Measurements from ENCODE around the gene LMCD1.

LMCD1 gene

DNA sequence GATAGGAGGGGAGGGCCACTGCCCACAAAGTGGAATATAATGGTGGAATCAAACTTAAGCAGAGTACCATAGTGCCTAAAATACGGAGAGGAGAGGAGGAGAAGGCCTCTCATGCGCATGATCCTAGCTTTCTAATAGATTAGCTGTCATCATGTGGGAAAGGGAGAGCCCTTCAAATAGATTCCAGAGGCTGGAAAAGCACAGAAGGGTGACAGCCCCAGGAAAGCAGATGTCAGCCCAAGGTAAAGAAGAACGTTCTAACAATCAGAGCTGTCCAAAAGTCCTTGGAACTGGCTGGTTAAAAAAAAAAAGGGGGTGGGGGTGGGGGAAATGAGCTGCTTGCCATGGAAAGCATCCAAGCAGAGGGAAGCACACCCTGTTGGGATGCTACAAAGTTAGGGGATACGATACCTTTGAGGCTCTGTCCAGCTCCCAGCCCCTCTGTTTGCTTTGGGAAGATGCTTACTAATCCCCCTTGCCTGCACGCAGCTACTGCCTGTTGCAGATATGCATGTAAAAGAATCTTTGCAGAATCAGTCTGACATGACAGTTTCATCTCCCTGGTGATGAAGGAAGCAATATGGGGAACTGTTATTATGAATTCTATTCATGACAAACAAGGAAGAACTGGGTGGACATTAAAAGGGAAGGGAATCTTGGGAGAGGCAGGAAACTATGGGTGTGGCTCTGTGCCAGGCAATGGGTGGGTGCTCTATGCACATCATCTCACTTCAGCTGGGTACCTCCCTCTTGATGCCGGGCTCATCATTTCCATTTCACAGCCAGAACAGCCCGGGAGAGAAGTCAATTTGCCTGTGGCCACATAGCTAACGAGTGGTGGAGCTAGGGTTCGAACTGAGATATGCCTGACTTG lies 10.1 kb upstream of the LMCD1 start:
- no peak for ATAC-seq
- DNase-seq = no peak
- Mint-ChIP-seq H3K4me1 (no peaks in the 10 kb centered on the region), H3K9me3 (no peaks in the 10 kb centered on the region), H3K27me3 (peaks cover 8% of the 10 kb centered on the region), H3K27ac (no peak overlapping the region), H3K4me3 (no peak overlapping the region)

DNA sequence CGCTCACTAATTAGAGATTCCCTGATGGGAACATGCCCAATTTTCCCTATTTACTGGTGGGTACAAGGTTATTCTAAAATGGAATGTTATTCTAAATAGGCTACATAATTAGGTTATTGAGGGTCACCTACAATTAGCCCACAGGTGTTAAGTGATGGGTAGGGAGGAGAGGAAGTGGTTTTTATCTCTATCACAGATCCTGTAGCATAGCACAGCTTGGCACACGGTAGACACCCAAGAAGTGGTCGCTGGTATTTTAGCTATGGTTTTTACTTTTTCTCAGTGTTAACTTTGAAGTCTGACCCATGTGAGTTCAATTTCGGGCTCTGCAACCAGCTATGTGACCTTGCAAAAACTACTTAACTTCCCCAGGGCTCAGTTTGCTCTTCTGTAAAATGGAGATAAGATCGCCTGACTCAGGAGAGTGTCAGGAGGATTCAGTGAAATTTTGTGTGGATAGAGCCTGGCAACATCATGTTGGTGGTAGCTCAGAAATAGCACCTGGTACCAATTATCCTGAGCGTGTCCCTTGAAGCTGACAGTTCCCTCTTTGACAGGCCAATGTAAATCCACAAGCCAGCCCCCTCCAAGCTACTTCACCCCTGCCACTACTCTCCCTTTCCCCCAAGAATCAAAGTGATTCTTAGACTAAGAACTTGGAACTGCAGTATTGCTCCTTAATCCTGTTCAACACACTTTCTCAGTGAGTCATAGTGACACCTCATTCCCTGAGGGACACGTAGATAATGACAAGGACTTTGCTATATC lies 8.7 kb upstream of the LMCD1 start:
- peaks cover 8% of the 10 kb centered on the region for H3K27me3 Mint-ChIP-seq
- ATAC-seq (no peak), DNase-seq (no peak)
- no peak overlapping the region for H3K27ac Mint-ChIP-seq
- no peaks in the 10 kb centered on the region for H3K9me3 Mint-ChIP-seq
- no peaks in the 10 kb centered on the region for H3K4me1 Mint-ChIP-seq
- no peak overlapping the region for H3K4me3 Mint-ChIP-seq

GRCh38 chr3:8493744-8494143 lies 7.9 kb upstream of the LMCD1 start:
- ATAC-seq (no peak), DNase-seq (no peak)
- H3K27me3 Mint-ChIP-seq = peaks cover 8% of the 10 kb centered on the region
- H3K9me3 Mint-ChIP-seq = no peaks in the 10 kb centered on the region
- no peaks in the 10 kb centered on the region for H3K4me1 Mint-ChIP-seq
- H3K27ac Mint-ChIP-seq = no peak overlapping the region
- no peak overlapping the region for H3K4me3 Mint-ChIP-seq

DNA sequence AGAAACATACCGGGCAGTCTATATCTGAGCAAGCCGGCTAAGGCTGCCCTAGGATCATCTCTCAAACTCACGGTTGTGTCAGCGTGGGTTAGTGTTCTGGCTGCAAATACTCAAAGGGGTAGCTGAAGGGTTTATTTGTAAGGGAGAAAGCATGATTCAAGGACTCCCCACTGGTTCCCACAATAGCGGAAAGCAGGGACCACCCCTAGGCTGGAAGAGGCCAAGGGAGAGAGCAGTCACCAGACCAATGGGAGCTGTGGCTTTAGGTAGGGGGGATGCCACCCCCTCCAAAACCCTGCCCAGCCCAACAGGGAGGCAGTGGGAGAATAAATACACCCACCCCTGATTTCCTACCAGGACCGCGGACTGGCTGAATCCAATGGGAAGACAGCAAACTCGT lies 7.3 kb upstream of the LMCD1 start:
- H3K4me1 Mint-ChIP-seq = no peaks in the 10 kb centered on the region
- no peak overlapping the region for H3K27ac Mint-ChIP-seq
- DNase-seq (no peak), ATAC-seq (no peak)
- no peak overlapping the region for H3K4me3 Mint-ChIP-seq
- no peaks in the 10 kb centered on the region for H3K9me3 Mint-ChIP-seq
- H3K27me3 Mint-ChIP-seq = peaks cover 8% of the 10 kb centered on the region

DNA sequence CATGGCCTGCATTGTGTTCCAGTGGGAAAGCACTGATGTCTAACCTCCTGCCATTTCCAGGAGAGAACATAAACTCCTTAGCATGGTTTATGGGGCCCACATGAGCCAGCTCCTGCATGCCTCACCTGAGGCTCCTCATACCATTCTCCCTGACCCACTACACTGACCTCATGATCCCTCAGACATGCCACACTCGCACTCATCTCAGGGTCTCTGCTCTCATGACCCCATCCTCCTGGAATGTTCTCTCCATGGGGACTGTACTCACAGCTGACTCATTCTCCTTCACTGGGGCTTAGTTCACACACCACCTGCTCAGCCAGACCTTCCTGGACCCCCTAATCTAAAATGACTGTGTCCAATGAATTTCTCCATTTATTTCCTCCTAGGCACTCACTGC lies 4.0 kb upstream of the LMCD1 start:
- Mint-ChIP-seq H3K27me3 (peaks cover 22% of the 10 kb centered on the region), H3K27ac (no peak overlapping the region), H3K4me1 (peaks cover 10% of the 10 kb centered on the region), H3K4me3 (no peak overlapping the region), H3K9me3 (no peaks in the 10 kb centered on the region)
- ATAC-seq (no peak), DNase-seq (no peak)

DNA sequence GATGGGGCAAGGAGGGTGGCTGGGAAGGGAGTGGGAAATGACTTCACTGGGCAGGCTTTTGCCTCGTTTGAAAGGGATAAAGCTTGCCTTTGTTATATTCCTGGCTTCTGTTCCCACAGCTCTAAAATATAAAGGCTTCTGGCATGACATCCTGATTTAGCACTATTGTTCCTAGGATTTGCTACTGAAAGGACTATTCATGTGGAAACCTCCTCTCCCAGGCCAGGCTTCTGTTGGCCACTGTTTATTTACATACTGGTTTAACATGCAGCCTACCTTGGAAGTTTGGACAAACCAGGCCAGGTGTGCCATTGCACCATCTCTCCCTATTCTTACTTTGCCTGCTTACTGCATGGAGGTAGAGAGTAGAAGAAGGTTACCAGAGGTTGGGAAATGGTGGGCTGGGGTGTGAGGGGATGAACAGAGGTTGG lies 2.4 kb upstream of the LMCD1 start:
- no peak overlapping the region for H3K27ac Mint-ChIP-seq
- peaks cover 19% of the 10 kb centered on the region for H3K4me1 Mint-ChIP-seq

GRCh38 chr3:8500319-8500988 lies 1.2 kb upstream of the LMCD1 start:
- DNase-seq = no peak
- no peak for ATAC-seq
- Mint-ChIP-seq H3K27me3 (peaks cover 26% of the 10 kb centered on the region), H3K9me3 (no peaks in the 10 kb centered on the region), H3K27ac (no peak overlapping the region), H3K4me1 (peaks cover 21% of the 10 kb centered on the region), H3K4me3 (no peak overlapping the region)

More for the DNA sequence above, 2.4 kb upstream of the LMCD1 start:
- DNase-seq = no peak
- Mint-ChIP-seq H3K4me3 (no peak overlapping the region), H3K9me3 (no peaks in the 10 kb centered on the region), H3K27me3 (peaks cover 26% of the 10 kb centered on the region)
- ATAC-seq = no peak

DNA sequence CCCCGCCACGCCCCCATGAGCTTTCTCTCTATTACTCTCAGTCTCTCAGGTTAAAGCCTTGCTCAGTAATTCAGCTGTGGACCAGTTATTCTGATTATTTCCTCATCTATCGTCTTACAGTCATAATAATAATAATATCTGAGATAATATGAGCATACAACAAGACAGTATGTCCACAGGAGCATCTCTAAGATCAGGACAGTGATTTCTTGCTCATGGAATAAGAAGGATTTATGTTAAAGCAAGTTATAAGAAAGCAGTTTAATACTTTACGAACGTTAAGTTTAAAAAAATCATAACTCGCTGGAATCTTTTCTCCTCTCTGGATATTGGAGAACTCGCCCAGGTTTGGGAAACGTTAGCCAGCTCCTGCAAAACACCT lies 643 bp upstream of the LMCD1 start:
- Mint-ChIP-seq H3K27me3 (peaks cover 26% of the 10 kb centered on the region), H3K27ac (peak overlapping the region in 1 of 2 donors; percentile 61), H3K9me3 (no peaks in the 10 kb centered on the region), H3K4me3 (peak overlapping the region; percentile 87 to 89), H3K4me1 (peaks cover 21% of the 10 kb centered on the region)
- DNase-seq (no peak), ATAC-seq (no peak)

- no peak for DNase-seq
- Mint-ChIP-seq H3K27me3 (peaks cover 26% of the 10 kb centered on the region), H3K27ac (peak overlapping the region in 1 of 2 donors; percentile 43), H3K4me3 (no peak overlapping the region), H3K4me1 (peaks cover 21% of the 10 kb centered on the region), H3K9me3 (no peaks in the 10 kb centered on the region)
- ATAC-seq = no peak
Observed at GRCh38 chr3:8503461-8503860, 1.8 kb downstream of the LMCD1 start.

DNA sequence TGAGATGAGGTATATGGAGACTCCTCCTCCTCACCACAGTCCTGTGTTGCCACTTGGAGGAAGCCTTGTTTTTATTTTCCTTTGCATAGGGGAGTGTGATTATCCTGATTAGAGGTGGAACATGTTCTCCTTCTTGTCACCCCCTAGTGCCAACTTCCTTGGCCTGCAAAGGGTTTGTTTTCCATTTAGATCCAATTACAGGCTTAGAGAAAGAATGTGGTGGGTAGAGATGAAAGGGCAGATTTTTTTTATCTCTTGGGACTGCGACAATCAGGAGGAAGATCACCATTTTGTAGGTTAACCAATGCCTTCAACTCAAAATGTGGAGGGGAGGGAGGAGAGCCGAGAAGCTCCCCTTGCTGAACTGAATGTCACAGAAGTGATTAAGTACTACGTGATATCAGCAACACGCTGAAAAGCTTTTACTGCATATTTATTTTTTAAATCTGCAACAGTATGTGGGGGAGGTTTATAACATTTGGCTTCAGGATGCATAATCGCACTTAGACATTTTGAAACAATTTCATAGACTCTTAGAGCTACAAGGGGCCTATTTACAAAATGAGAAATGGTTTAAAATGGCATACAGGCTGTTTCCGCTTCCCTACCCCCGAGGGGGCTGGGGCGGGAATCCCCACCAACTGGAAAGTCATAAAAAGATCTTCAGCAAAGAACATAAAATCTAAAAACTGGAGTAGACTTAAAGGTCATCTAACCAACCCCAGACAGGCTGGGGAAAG lies 2.4 kb downstream of the LMCD1 start:
- ATAC-seq (no peak), DNase-seq (peak in 1 of 2 donors; percentile 14)
- Mint-ChIP-seq H3K4me3 (peak overlapping the region; percentile 29 to 35), H3K27ac (peak overlapping the region in 1 of 2 donors; percentile 40), H3K9me3 (no peaks in the 10 kb centered on the region), H3K4me1 (peaks cover 21% of the 10 kb centered on the region), H3K27me3 (peaks cover 26% of the 10 kb centered on the region)

DNA sequence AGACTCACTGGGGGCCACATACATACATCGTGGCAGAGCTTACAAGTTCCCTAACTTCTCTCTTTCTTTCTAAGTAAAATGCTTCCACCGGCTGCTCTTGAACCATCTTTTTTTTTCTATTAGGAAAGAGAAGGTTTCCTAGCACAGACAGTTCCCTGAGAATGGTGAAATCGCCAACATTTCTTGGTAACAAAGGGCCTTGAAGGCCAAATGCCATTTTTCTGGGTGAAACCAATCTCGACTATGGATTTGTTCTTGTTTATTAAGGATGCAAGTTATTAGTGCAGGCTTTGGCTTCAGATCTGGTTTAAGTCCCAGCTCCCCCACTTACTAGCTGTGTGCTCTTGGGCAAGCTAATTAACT lies 3.0 kb downstream of the LMCD1 start:
- Mint-ChIP-seq H3K9me3 (no peaks in the 10 kb centered on the region), H3K27me3 (peaks cover 26% of the 10 kb centered on the region), H3K27ac (no peak overlapping the region), H3K4me3 (no peak overlapping the region), H3K4me1 (peaks cover 21% of the 10 kb centered on the region)
- ATAC-seq = no peak
- no peak for DNase-seq

DNA sequence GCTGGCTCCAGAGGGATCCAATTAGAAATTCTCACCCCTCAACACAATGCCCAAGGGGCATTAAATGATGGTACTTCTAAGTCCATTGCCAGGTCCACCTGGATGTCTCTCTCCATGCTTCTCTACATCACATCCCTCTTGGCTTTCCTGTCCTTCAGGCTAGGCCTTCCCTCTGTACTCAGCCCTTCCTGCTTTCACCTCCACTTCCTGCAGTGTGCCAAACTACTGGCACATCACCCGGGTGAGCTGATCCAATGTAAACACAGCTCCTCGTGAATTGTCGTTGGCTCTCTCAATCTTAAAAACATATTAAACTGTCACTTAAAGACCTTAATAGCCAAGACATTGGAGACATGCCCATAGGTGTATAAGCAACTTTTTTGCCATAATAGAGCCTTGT lies 4.0 kb downstream of the LMCD1 start:
- DNase-seq (no peak), ATAC-seq (no peak)
- H3K4me1 Mint-ChIP-seq = peaks cover 21% of the 10 kb centered on the region
- H3K9me3 Mint-ChIP-seq = no peaks in the 10 kb centered on the region
- H3K4me3 Mint-ChIP-seq = no peak overlapping the region
- H3K27me3 Mint-ChIP-seq = peaks cover 20% of the 10 kb centered on the region
- H3K27ac Mint-ChIP-seq = peak overlapping the region in 1 of 2 donors; percentile 48

- Mint-ChIP-seq H3K27ac (no peak overlapping the region), H3K9me3 (no peaks in the 10 kb centered on the region), H3K4me1 (peaks cover 14% of the 10 kb centered on the region), H3K4me3 (no peak overlapping the region), H3K27me3 (peaks cover 10% of the 10 kb centered on the region)
- DNase-seq = no peak
- no peak for ATAC-seq
Observed at GRCh38 chr3:8506571-8507061, 5.0 kb downstream of the LMCD1 start.

GRCh38 chr3:8507496-8507895 lies 5.9 kb downstream of the LMCD1 start:
- ATAC-seq = no peak
- H3K4me1 Mint-ChIP-seq = peaks cover 11% of the 10 kb centered on the region
- no peak overlapping the region for H3K27ac Mint-ChIP-seq
- H3K4me3 Mint-ChIP-seq = no peak overlapping the region
- H3K27me3 Mint-ChIP-seq = peaks cover 5% of the 10 kb centered on the region
- no peaks in the 10 kb centered on the region for H3K9me3 Mint-ChIP-seq
- no peak for DNase-seq

GRCh38 chr3:8509961-8510360 lies 8.3 kb downstream of the LMCD1 start:
- H3K27ac Mint-ChIP-seq = no peak overlapping the region
- H3K9me3 Mint-ChIP-seq = no peaks in the 10 kb centered on the region
- DNase-seq (no peak), ATAC-seq (no peak)
- H3K4me1 Mint-ChIP-seq = no peaks in the 10 kb centered on the region
- no peak overlapping the region for H3K4me3 Mint-ChIP-seq
- peaks cover 5% of the 10 kb centered on the region for H3K27me3 Mint-ChIP-seq

All from stimulated activated naive CD8-positive, alpha-beta T cell treated with anti-CD3 and anti-CD28 coated beads, Interleukin-15, amount 100 ng/mL, for 72 hours (primary cell).